HepG2 (cell line): Measurements from ENCODE around the gene PELI2. TPM values are rescaled to one million over a fixed set of nuclear protein-coding genes. Genes with fewer than 3 reads are reported as not detected.

ENCODE experiments used
- ATAC-seq: fragments of 200-7000 bp; cut with Tn5 transposase; 3 replicates; pipeline ENCODE4 v1.9.1; 2020; ENCODE audit warnings: mild to moderate bottlenecking, moderate library complexity
- BruUV-seq: library from RNA; stranded (reverse); fragments of 400-500 nt; replicated peaks from 2 replicates; lab custom pipeline; 2021; lab: Mats Ljungman, UMichigan
- CTCF ChIA-PET: fragments of 300-600 bp; formaldehyde crosslinking; extraction: SDS; loops from one replicate; lab custom pipeline; 2021; ENCODE audit warnings: low total read pairs, inconsistent platforms, low intra/inter-chr PET ratio; lab: Yijun Ruan, JAX
- POLR2A ChIA-PET: fragments of 350-600 bp; sonication (Branson Sonifier 250); formaldehyde crosslinking; loops from one replicate; lab custom pipeline; 2020; ENCODE audit warnings: antibody characterized with exemption, inconsistent platforms; lab: Yijun Ruan, JAX
- DNase-seq: peaks from one replicate; pipeline ENCODE4 v3.0.0-alpha.2; 2015; ENCODE audit warnings: low spot score
- FAIRE-seq: peaks from 3 replicates; lab custom pipeline; 2011; peaks lifted over from hg19 to GRCh38; lab: Jason Lieb, UNC
- H2AFZ ChIP-seq: one replicate; pipeline ENCODE4 v1.6.1; 2011; ENCODE audit warnings: low read length, inconsistent platforms
- H3K27ac ChIP-seq: fragments of 300-600 bp; 3 replicates; pipeline ENCODE4 v1.8.0; 2011; ENCODE audit warnings: mixed run types, mild to moderate bottlenecking, mixed read lengths, low read length, inconsistent platforms; ENCODE audit not compliant: insufficient read depth; ENCODE audit errors: extremely low read length
- H3K27me3 ChIP-seq, 2 experiments: fragments of 200-600 bp in 1 of 2; 2 replicates in 1 of 2; 3 replicates in 1 of 2; pipeline versions ENCODE4 v1.6.0 to v1.8.0; 2011; ENCODE audit warnings: low read length in 2 of 2, mild to moderate bottlenecking in 2 of 2, moderate library complexity in 2 of 2, inconsistent platforms in 1 of 2; ENCODE audit not compliant: insufficient read depth in 2 of 2, control insufficient read depth in 1 of 2
- H3K36me3 ChIP-seq, 2 experiments: fragments of 200-600 bp in 1 of 2; replicated peaks in 1 of 2; 2 replicates in 1 of 2; 3 replicates in 1 of 2; pipeline versions ENCODE4 v1.5.1 to v1.8.0; 2011; ENCODE audit warnings: low read length in 2 of 2, inconsistent platforms in 1 of 2; ENCODE audit not compliant: insufficient read depth in 2 of 2, control insufficient read depth in 1 of 2
- H3K4me1 ChIP-seq: 2 replicates; pipeline ENCODE4 v1.5.1; 2012; ENCODE audit warnings: low read length, inconsistent platforms; ENCODE audit not compliant: insufficient read depth
- H3K4me2 ChIP-seq: 2 replicates; pipeline ENCODE4 v1.6.0; 2011; ENCODE audit warnings: low read depth, low read length, inconsistent platforms
- H3K4me3 ChIP-seq, 3 experiments: fragments of 200-600 bp in 1 of 3; sonication (generic), shearing (Covaris generic) in 1 of 3; replicated peaks in 1 of 3; 2 replicates each; pipeline ENCODE4 v1.5.1; 2011 to 2016; ENCODE audit warnings: low read length in 3 of 3, inconsistent platforms in 2 of 3, low read depth in 2 of 3, mild to moderate bottlenecking in 2 of 3, control low read depth in 1 of 3, mixed read lengths in 1 of 3; ENCODE audit not compliant: insufficient read depth in 1 of 3
- H3K79me2 ChIP-seq: one replicate; pipeline ENCODE4 v1.6.1; 2011; ENCODE audit warnings: low read length, inconsistent platforms; ENCODE audit not compliant: insufficient read depth
- H3K9ac ChIP-seq: 2 replicates; pipeline ENCODE4 v1.6.0; 2011; ENCODE audit warnings: mild to moderate bottlenecking, low read depth, low read length, inconsistent platforms; ENCODE audit not compliant: insufficient read depth
- H3K9me3 ChIP-seq: 2 replicates; pipeline ENCODE4 v1.5.1; 2012; ENCODE audit warnings: mild to moderate bottlenecking, low read length
- H4K20me1 ChIP-seq: 2 replicates; pipeline ENCODE4 v1.6.0; 2011; ENCODE audit warnings: inconsistent platforms, mild to moderate bottlenecking, low read length, moderate library complexity; ENCODE audit not compliant: insufficient read depth
- ERF ChIP-seq: IDR thresholded peaks from 2 replicates; pipeline ENCODE4 v1.6.1; 2018; ENCODE audit warnings: missing biosample characterization, missing genetic modification reagents
- ETS1 ChIP-seq: sonication (generic); formaldehyde crosslinking; IDR thresholded peaks from 2 replicates; pipeline ENCODE4 v1.4.0; 2020; ENCODE audit warnings: missing genetic modification reagents
- GATA4 ChIP-seq: sonication (generic); IDR thresholded peaks from 2 replicates; pipeline ENCODE4 v1.6.1; 2016; ENCODE audit warnings: antibody characterized with exemption, low read depth, borderline replicate concordance
- GMEB2 ChIP-seq: IDR thresholded peaks from 2 replicates; pipeline ENCODE4 v1.6.1; 2016; ENCODE audit warnings: missing biosample characterization, missing genetic modification reagents, low read depth
- MAFK ChIP-seq, 2 experiments: IDR thresholded peaks in 1 of 2; conservative IDR thresholded peaks in 1 of 2; 2 replicates each; pipeline ENCODE4 v1.6.1; 2011; ENCODE audit warnings: improper control_type of control experiment in 2 of 2, low read length in 2 of 2
- NFRKB ChIP-seq: fragments of 450-650 bp; IDR thresholded peaks from 2 replicates; pipeline ENCODE4 v1.6.1; 2017
- RAD21 ChIP-seq: fragments of 450-650 bp; formaldehyde crosslinking; IDR thresholded peaks from 2 replicates; pipeline ENCODE4 v1.5.0; 2020; ENCODE audit warnings: mild to moderate bottlenecking
- RELA ChIP-seq: sonication (generic); formaldehyde crosslinking; IDR thresholded peaks from 2 replicates; pipeline ENCODE4 v1.4.0; 2020; ENCODE audit warnings: missing genetic modification reagents
- SP1 ChIP-seq, 2 experiments: fragments of 450-650 bp in 1 of 2; sonication (generic) in 1 of 2; formaldehyde crosslinking in 1 of 2; IDR thresholded peaks; 2 replicates each; pipeline versions ENCODE4 v1.4.0 to v1.6.1; 2016 to 2020; ENCODE audit warnings: missing genetic modification reagents in 1 of 2
- TOE1 ChIP-seq: sonication (generic); formaldehyde crosslinking; IDR thresholded peaks from 2 replicates; pipeline ENCODE4 v1.4.0; 2020; ENCODE audit warnings: mild to moderate bottlenecking, missing genetic modification reagents
- ZBTB44 ChIP-seq: sonication (generic); formaldehyde crosslinking; IDR thresholded peaks from 2 replicates; pipeline ENCODE4 v1.4.0; 2020; ENCODE audit warnings: missing genetic modification reagents
- ZNF20 ChIP-seq: sonication (generic); formaldehyde crosslinking; IDR thresholded peaks from 2 replicates; pipeline ENCODE4 v1.4.0; 2020; ENCODE audit warnings: mild to moderate bottlenecking, moderate library complexity, missing genetic modification reagents
- ZNF850 ChIP-seq: sonication (generic); formaldehyde crosslinking; conservative IDR thresholded peaks from 2 replicates; pipeline ENCODE4 v1.9.0; 2021; ENCODE audit warnings: mild to moderate bottlenecking, missing genetic modification reagents
- WGBS: methylation state at CpG from one replicate; pipeline ENCODE4 v1.1.6; 2017; ENCODE audit warnings: low lambda C conversion rate; 5-methylcytosine and 5-hydroxymethylcytosine counted together
- in situ Hi-C: cut with HindIII; loops from 2 replicates; pipeline ENCODE4 v1.10.0; 2017; ENCODE audit warnings: low pct_unique_long_range_greater_than_20kb; ENCODE audit not compliant: extremely low pct_ligation_motif_present
- intact Hi-C: fragments of 100-400 bp; cut with micrococcal nuclease; formaldehyde crosslinking; loops from one replicate; pipeline ENCODE4 v1.10.0; 2022; ENCODE audit not compliant: unreplicated experiment
- polyA plus RNA-seq, 8 experiments: library from polyadenylated mRNA; depleted of rRNA in 3 of 8; stranded (reverse) in 7 of 8; unstranded in 1 of 8; fragments of >200 nt; fragmentation: Illumina TruSeq in 4 of 8; extraction: Trizol in 4 of 8; gene quantifications; 2 replicates each; pipeline versions ENCODE4 v1.2.1 to v1.2.3, GENCODE V29; 2011 to 2016; ENCODE audit warnings: low read depth in 4 of 8, missing spikeins in 1 of 8, mixed read lengths in 1 of 8; ENCODE audit not compliant: insufficient read depth in 1 of 8
- total RNA-seq, 5 experiments: library from RNA; depleted of rRNA; stranded (reverse); fragments of >200 nt; fragmentation: Illumina TruSeq; extraction: Trizol; gene quantifications; 2 replicates each; pipeline ENCODE4 v1.2.3, GENCODE V29; 2016; ENCODE audit warnings: low read depth in 1 of 5
- TF ChIP-seq, protein P1 (sequence below): sonication (generic); formaldehyde crosslinking; IDR thresholded peaks from 2 replicates; pipeline ENCODE4 v1.4.0; 2020; ENCODE audit warnings: mild to moderate bottlenecking, missing genetic modification reagents, borderline replicate concordance

The PELI2 gene
- total and polyA plus RNA-seq, 2 of the 13 experiments (the other 11 are each of a cell fraction or from before 2014, with no cell fraction given), result 0.07 TPM; not detected in 1

DNA sequence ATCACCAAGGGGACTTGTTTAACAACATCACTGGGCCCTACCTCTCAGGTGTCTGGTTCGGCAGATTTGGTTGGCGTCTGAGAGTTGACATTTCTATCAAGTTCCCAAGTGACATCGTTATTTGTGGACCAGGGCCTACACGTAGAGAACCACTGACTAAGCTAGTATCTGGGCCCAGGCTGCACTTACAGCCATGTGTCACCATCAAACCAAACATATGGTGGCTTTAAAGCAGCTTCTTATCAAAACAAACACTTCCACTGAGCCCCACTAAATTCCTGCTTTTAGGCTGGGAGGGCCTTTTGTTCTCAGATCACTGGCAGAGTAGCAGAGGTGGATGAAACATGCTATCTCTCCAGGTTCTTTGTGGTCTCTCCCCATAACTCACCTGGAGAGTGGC lies 220.5 kb downstream of the PELI2 start (continued):
- no peak for TF ChIP-seq ZNF20 (CRISPR knock-in tag)
- TF ChIP-seq ERF (CRISPR knock-in tag), result no peak
- TF ChIP-seq, protein P1, sequence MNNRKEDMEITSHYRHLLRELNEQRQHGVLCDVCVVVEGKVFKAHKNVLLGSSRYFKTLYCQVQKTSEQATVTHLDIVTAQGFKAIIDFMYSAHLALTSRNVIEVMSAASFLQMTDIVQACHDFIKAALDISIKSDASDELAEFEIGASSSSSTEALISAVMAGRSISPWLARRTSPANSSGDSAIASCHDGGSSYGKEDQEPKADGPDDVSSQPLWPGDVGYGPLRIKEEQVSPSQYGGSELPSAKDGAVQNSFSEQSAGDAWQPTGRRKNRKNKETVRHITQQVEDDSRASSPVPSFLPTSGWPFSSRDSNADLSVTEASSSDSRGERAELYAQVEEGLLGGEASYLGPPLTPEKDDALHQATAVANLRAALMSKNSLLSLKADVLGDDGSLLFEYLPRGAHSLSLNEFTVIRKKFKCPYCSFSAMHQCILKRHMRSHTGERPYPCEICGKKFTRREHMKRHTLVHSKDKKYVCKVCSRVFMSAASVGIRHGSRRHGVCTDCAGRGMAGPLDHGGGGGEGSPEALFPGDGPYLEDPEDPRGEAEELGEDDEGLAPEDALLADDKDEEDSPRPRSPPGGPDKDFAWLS (CRISPR knock-in tag), result no peak
- TF ChIP-seq NFRKB, result no peak
- TF ChIP-seq ETS1 (CRISPR knock-in tag), result no peak
- TF ChIP-seq, all 625 proteins: peak for 0

GRCh38 chr14:56339855-56340701 lies 221.9 kb downstream of the PELI2 start:
- Histone ChIP-seq H3K36me3 (no peaks in the 10 kb centered on the region), H3K4me2 (no peak overlapping the region), H3K27ac (no peak overlapping the region), H4K20me1 (no peaks in the 10 kb centered on the region), H3K27me3 (peaks cover 0 to 5% of the 10 kb centered on the region in 2 experiments; a peak in 3 of 5 replicates), H2AFZ (no peak overlapping the region), H3K4me1 (no peaks in the 10 kb centered on the region), H3K4me3 (no peak overlapping the region), H3K9me3 (no peaks in the 10 kb centered on the region), H3K79me2 (no peaks in the 10 kb centered on the region), H3K9ac (no peak overlapping the region)
- 6% methylated on average over 8 of the region's 9 CpGs for WGBS
- intact Hi-C loops, result loop anchor here (2.0 to 10.0 kb wide), 3 partner anchors 605 to 903 kb away; no protein-coding TSS in a partner anchor
- peak; percentile 41 for DNase-seq
- FAIRE-seq, result peak; percentile 44
- CTCF ChIA-PET, result interaction anchor here (1.4 to 1.8 kb wide), 4 partner anchors 93 to 633 kb away, joined by 3 to 15 read pairs (median 4); no protein-coding TSS in a partner anchor
- POLR2A ChIA-PET, result no interaction called here
- ATAC-seq, result peak; percentile 94
- in situ Hi-C loops, result loop anchor here (5.0 to 25.0 kb wide), 2 partner anchors 628 to 903 kb away; no protein-coding TSS in a partner anchor
- no TSS peak for BruUV-seq
- TF ChIP-seq RAD21 (CRISPR knock-in tag) (peak; percentile 60), GMEB2 (no peak), TOE1 (CRISPR knock-in tag) (no peak), ZBTB44 (CRISPR knock-in tag) (no peak), ZNF850 (CRISPR knock-in tag) (no peak), SP1 (IDR thresholded peaks at IDR 0.05) (no peak), SP1 (CRISPR knock-in tag; IDR thresholded peaks at IDR 0.05) (no peak), MAFK (conservative IDR thresholded peaks at IDR 0.05 in 1 of 2, IDR thresholded peaks at IDR 0.05 in 1 of 2; ENCODE audit: low read length in 2 of 2) (peak; percentile 17 to 36; a peak in 2 of 4 replicates), RELA (CRISPR knock-in tag) (no peak), GATA4 (no peak)
